Activated CD4-positive, alpha-beta T cell treated with anti-CD3 and anti-CD28 coated beads, Interleukin-2, Interleukin-6, amounts not matched to agents 100 ng/mL and 50 ng/mL, durations not matched to agents 16 hours and 8 hours (primary cell): ENCODE measurements around the gene STX7.
"Not testable (repeated sequence)": the region's sequence is repeated elsewhere in the genome, so short reads cannot be mapped to it uniquely, and the experiment has no call there.

Experiments used
- DNase-seq: peaks from one replicate; pipeline ENCODE4 v3.0.0-alpha.2; 2020

The STX7 gene

GRCh38 chr6:132512638-132513632, at the start of gene STX7:
TSS of gene STX7 (minus strand) at chr6:132513116. CDS start at chr6:132503530, 9,586 bp downstream.
- DNase-seq, result peak; percentile 91

DNA sequence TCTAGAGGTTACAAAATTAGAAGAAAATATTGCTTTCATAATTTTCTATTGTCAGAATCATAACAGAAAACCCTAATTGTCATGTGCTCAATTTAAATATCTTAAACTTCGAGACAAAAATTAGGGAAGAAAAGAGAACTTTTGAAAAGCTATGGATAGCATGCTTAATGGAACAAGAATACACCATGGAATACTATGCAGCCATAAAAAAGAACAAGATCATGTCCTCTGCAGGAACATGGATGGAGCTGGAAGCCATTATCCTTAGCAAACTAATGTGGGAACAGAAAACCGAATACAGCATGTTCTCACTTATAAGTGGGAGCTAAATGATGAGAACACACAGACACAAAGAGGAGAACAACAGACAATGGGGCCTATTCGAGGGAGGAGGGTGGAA, 47.2 kb upstream of the STX7 start:
- DNase-seq, result not testable (repeated sequence)

DNA sequence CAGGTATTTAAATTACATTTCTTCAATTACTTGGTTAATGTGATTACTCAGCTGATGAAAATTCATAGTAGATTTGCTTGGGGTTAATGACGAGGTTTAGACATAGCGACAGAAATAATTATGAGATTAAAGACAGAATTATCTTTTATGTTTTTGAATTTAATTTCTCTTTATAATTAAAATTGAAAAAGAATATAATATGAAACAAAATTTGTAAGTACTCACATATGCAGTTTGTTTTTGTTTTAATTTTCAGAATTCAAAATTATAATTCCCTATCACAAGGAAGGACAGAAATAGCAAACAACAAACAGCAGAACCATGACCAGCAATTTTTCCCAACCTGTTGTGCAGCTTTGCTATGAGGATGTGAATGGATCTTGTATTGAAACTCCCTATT, 39.5 kb upstream of the STX7 start, which contains the start of gene TAAR8:
TAAR8 (plus strand) TSS at position 301 of the 400 bp plus-strand sequence; CDS start at position 322, 21 bp downstream.
- DNase-seq, result no peak

- no peak for DNase-seq
Measured at GRCh38 chr6:132551214-132551613, 38.3 kb upstream of the STX7 start.

- DNase-seq, result no peak
Measured at GRCh38 chr6:132548746-132549463, 36.0 kb upstream of the STX7 start.

DNA sequence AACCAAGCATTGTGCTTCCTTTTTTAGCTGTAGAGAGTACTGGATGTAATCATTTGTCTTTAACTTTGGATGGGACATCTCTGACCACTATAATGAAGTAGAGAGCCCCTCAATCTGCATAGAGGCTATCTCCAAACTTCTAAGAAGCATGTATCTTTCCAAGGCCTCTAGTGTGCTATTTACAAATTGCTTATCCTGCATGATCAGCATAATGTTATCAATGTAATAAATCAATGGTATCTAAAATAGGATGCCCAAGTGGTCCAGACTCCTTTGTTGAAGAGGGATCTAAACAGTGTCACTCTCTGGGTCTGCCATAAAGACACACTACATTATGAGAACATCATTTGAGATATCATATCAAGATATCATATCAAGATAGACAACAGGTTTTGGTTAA, 31.9 kb upstream of the STX7 start:
- no peak for DNase-seq

- DNase-seq, result no peak
Measured at GRCh38 chr6:132537977-132538376, 25.1 kb upstream of the STX7 start, which contains the start of gene TAAR9. TSS of gene TAAR9 (plus strand) at chr6:132538277. CDS start at chr6:132538290, 13 bp downstream.

- no peak for DNase-seq
Measured at GRCh38 chr6:132537145-132537544, 24.2 kb upstream of the STX7 start.

DNA sequence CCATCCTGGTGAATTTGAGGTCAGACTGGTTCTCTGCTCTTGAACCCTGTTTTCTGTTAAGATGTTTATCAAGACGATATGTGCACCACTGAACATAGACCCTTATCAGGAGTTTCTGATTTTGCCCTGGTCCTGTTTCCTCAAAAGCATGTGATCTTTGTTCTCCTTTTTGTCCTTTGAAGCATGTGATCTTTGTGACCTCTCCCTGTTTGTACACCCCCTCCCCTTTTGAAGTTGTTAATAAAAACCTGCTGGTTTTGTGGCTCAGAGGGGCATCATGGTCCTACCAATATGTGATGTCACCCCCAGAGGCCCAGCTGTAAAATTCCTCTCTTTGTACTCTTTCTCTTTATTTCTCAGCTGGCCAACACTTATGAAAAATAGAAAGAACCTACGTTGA, 21.6 kb upstream of the STX7 start:
- not testable (repeated sequence) for DNase-seq

- DNase-seq, result peak; percentile 78
Measured at GRCh38 chr6:132530293-132530974, 17.5 kb upstream of the STX7 start.

- no peak for DNase-seq
Measured at GRCh38 chr6:132527791-132528190, 14.9 kb upstream of the STX7 start.

- DNase-seq, result no peak
Measured at GRCh38 chr6:132526461-132526860, 13.5 kb upstream of the STX7 start.

GRCh38 chr6:132525866-132526265, 12.9 kb upstream of the STX7 start:
- no peak for DNase-seq

- no peak for DNase-seq
Measured at GRCh38 chr6:132524646-132525045, 11.7 kb upstream of the STX7 start.

DNA sequence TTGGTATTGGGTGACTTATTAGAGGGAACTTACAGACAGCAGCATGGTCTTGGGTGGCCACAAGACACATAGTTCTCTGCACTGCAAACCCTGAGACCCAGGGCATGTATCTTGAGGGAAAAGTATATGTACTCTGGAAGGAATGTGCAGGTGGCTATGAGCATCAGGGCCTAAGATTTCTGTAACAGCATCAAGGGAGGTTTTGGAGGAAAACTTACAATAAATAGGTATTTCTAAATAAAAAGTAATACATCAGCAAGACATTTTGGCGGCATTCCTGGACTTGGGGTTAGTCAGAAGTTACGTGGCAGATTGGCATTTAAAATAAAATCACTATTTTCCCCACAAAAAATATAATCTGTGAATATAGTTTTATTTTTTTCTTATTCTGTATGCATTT, 8.0 kb upstream of the STX7 start:
- DNase-seq, result no peak

- no peak for DNase-seq
Measured at GRCh38 chr6:132515386-132515785, 2.5 kb upstream of the STX7 start.

GRCh38 chr6:132513831-132514545, 1.1 kb upstream of the STX7 start:
- no peak for DNase-seq

DNA sequence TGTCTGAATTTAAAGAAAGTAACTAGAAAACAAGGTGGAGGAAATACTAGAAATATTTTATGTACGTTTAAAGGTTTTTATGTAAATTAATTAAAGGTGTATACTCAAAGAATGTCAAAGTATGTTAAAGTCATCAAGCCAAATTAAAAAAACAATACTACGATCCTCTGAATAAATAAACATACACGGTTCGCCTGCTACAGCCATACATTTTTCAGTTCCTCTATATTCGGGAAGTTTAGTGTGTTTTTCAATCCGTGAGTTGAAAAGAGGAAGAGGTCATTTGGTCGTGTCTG, 626 bp downstream of the STX7 start:
- no peak for DNase-seq

GRCh38 chr6:132511831-132512220, 1.1 kb downstream of the STX7 start:
- DNase-seq, result no peak

DNA sequence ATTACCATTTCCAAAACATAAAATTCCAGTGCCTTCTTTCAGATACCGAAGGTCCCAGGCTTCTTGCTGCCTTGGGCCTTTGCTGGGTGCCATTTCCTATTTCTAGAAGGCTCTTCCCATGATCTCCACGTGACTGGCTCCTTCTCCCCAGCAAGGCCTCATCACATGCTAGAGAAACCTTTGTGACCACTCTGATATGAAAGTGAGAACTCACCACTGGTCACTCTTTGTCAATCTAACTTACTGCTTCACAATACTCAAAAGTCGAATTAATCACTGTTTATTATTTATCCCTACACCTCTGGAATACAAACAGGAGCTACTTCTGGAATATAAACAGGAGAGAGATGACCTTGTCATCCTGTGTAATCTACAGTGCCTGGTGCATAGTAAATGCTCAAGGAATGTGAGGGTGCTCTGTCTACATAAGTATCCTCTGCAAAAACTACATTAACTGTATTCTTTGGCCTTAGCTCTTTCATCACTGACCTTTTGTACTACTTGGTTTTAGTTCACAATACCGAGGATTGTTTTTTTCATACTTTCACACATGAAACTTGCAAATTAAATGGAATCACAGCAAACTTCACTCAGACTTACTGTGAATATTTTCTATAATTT, 1.6 kb downstream of the STX7 start:
- no peak for DNase-seq

DNA sequence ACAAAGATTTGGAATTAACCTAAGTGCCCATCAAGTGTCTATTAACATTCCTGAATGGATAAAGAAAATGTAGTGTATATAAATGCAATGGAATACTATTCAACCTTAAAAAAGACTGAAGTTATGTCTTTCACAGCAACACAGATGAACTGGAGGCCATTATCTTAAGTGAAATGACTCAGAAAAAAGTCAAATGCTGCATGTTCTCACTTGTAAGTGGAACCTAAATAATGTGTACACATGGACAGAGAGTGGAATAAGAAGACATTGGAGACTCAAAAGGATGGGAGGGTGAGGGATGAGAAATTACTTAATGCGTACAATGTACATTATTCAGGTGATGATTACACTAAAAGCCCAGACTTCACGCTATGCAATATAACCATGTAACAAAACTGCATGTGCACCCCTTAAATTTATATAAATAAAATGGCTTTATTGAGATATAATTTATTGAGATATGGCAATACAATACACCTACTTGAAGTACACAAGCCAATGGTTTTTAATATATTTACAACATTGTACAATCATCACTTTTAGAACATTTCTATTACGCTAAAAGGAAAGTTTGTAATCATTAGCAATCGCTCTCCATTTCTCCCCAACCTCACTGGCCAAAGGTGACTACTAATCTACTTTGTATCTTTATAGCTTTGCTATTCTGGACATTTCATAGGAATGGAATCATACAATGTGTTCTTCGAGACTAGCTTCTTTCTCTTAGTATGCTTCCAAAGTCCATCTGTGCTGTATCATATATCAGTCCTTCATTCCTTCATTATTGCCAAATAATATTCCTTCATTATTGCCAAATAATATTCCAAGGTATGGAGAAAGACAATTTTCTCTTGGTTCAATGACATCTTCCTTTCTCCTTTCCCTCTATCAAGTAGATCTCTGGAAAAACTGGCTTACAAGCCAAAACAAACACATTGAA, 5.8 kb downstream of the STX7 start:
- DNase-seq, result no peak
